ENCODE measurements around the gene PITPNM3.

The PITPNM3 gene

DNA sequence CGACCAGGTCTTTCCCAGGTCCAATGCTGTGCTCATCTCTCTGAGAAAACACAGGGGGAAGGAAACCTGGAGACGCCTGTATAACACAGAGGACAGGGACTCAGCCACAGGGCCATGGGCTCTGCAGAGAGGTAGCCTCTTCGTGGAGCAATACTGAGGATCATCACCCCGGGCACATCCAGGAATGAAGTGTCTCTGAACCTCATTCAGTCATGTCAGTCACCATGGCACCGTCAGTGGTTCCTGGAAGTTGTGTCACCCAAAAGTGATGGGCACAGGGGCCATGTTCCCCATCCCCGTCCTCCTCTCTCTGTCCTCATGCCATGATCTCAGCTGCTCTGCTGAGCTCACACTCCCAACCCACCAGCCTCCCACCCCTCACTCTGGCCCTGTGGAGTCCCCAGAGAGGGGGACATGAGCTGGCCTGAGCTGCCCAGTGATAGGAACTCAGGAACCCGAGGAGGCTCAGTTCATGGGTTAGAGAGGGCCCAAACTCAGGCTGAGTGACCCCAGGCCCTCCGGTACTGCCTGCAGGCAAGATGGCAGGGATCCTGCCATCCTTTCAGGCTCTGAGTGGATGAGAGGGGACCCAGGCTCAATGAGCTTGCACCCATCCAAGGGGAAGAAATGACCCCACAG is 53.4 kb downstream of the PITPNM3 start:
- no peak for FAIRE-seq
- DNase-seq (ENCODE audit: insufficient read length, low spot score): no peak
- TF ChIP-seq SPI1 (IDR thresholded peaks at IDR 0.05; ENCODE audit: low read depth, low read length) (no peak), TAF1 (IDR thresholded peaks at IDR 0.05; ENCODE audit: low read depth, low read length) (no peak), POU2F2 (IDR thresholded peaks at IDR 0.05; ENCODE audit: low read depth, low read length) (no peak)

DNA sequence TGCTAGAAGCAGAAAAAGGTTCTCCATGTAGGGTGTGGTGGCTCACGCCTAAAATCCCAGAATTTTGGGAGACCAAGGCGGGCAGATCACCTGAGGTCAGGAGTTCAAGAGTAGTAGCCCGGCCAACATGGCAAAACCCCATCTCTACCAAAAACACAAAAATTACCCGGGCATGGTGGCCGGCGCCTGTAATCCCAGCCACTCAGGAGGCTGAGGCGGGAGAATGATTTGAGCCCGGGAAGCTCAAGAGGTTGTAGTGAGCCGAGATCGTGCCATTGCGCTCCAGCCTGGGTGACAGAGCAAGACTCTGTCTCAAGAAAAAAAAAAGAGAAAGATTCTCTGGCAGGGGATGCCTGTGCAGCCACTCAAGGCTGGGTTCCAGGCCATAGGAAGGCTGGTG is 54.2 kb downstream of the PITPNM3 start:
- FAIRE-seq (no peak), DNase-seq (ENCODE audit: insufficient read length, low spot score) (no peak)
- no peak for TF ChIP-seq POLR2AphosphoS5 (IDR thresholded peaks at IDR 0.05; ENCODE audit: low read depth, low read length)

DNA sequence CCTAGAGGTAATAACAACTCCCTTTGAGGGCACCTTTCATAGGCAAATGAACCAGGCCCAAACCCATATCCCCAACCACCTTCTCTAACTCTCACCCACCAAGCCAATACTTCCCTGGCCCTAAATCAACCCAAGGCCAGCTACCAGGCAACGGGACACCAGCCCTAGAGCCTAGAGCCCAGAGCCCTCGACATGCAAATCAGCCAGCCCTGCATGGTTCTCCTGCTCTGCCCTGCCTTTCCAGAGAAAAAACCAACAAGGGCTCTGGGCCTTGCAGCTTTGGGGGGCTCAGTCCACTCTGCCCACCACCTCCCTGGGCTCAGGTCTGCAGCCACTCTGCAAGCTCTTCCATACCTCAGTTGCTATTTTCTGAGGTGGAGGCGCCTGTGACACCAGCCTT is 55.0 kb downstream of the PITPNM3 start:
- FAIRE-seq: no peak
- TF ChIP-seq SPI1 (IDR thresholded peaks at IDR 0.05; ENCODE audit: low read depth, low read length) (no peak), POLR2AphosphoS5 (IDR thresholded peaks at IDR 0.05; ENCODE audit: low read depth, low read length) (no peak), TAF1 (IDR thresholded peaks at IDR 0.05; ENCODE audit: low read depth, low read length) (no peak), PAX5 (IDR thresholded peaks at IDR 0.05; ENCODE audit: insufficient read depth, low read length, severe bottlenecking) (no peak), POLR2A (IDR thresholded peaks at IDR 0.05; ENCODE audit: low read depth, low read length) (no peak), POU2F2 (IDR thresholded peaks at IDR 0.05; ENCODE audit: low read depth, low read length) (no peak)

DNA sequence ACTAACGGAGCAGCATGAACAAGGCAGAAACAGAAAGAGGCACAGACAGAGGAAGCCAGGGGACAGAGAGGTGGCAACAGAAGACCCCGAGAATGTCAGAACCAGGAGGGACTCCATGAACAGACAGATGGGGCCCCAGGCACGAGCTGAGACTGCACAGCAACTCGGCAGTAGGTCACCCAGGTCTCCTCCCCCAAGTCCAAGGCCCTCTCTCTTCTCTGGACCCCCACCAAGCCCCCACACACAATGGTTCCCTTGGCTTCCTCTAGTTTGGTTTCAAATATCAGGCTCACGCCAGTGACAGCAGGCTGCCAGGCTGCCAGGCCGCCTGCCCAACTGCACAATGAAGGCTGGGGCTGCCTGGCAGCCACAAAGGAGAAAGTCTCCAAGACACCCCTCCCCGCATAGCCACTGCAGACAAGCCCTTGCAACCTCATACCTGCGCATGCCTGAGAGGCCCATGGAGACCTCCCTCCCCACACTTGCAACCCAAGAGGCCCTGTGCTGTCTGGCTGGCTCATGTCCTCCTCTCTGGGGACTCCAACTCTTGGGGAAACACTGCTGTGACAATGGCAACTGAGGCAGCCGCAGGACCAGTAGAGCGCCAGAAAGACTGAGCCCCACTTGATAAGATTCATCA is 57.3 kb downstream of the PITPNM3 start:
- FAIRE-seq (no peak), DNase-seq (ENCODE audit: insufficient read length, low spot score) (no peak)
- TF ChIP-seq TAF1 (IDR thresholded peaks at IDR 0.05; ENCODE audit: low read depth, low read length): no peak
- TF ChIP-seq POLR2A (IDR thresholded peaks at IDR 0.05; ENCODE audit: low read depth, low read length): no peak
- no peak for TF ChIP-seq PAX5 (IDR thresholded peaks at IDR 0.05; ENCODE audit: insufficient read depth, low read length, severe bottlenecking)
- no peak for TF ChIP-seq POLR2AphosphoS5 (IDR thresholded peaks at IDR 0.05; ENCODE audit: low read depth, low read length)
- no peak for TF ChIP-seq SPI1 (IDR thresholded peaks at IDR 0.05; ENCODE audit: low read depth, low read length)
- no peak for TF ChIP-seq POU2F2 (IDR thresholded peaks at IDR 0.05; ENCODE audit: low read depth, low read length)

More for the DNA sequence above, 55.0 kb downstream of the PITPNM3 start:
- DNase-seq (ENCODE audit: insufficient read length, low spot score): no peak

DNA sequence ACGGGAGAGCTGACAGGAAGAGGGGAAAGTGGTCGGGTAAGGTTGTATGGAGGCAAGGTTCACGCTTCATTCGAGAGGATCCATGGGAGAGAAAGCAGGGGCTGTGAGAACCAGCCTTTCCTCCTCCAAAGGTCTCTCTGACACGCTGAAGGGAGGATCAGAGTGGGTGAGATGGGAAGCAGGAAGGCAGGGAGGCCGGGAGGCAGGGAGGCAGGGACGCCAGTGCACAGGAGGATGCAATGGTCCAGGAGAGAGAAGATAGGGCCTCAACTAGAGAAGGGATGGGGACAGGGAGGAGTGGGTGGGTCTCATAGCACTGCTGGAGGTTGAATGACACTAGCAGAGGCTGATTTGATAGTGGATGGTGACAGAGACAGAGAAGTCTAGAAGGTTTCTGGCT is 58.0 kb downstream of the PITPNM3 start:
- DNase-seq (ENCODE audit: insufficient read length, low spot score) (no peak), FAIRE-seq (no peak)
- no peak for TF ChIP-seq POU2F2 (IDR thresholded peaks at IDR 0.05; ENCODE audit: low read depth, low read length)
- no peak for TF ChIP-seq TAF1 (IDR thresholded peaks at IDR 0.05; ENCODE audit: low read depth, low read length)
- no peak for TF ChIP-seq SPI1 (IDR thresholded peaks at IDR 0.05; ENCODE audit: low read depth, low read length)
- TF ChIP-seq POLR2AphosphoS5 (IDR thresholded peaks at IDR 0.05; ENCODE audit: low read depth, low read length): no peak
- no peak for TF ChIP-seq PAX5 (IDR thresholded peaks at IDR 0.05; ENCODE audit: insufficient read depth, low read length, severe bottlenecking)
- no peak for TF ChIP-seq POLR2A (IDR thresholded peaks at IDR 0.05; ENCODE audit: low read depth, low read length)

DNA sequence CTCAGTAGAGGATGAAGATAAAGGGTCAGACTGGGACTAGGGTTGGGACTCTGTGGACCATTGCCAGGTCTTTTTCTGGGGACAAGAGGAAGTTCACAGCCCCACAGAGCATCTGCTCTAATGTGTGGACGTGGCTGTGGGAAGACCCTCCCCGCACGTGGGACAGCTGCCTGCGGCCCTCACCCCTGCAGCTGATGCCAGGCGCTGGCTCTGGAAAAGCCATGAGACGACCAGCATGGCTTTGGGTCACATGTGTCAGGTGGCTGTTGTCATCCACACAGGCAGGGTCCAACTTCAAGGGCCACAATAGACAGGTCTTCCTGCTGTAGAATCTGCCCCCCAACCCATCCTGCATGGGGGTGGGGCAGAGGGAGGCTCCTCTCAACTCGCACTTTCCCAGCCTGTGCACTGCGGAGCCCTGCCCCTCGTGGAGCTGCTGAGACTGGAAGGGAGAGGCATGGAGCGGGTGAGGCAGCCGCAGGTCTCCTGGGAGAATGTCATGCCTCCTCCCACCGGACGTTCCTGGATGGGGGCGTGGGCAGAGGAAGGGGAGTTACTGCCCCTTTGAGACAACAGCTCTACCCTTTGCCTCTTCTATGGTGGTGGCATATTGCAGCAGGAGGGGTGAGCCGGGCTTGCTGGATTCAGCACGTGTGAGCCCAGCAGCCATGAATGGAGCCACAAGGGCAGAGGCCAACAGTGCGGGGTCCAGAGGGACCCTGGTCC is 58.7 kb downstream of the PITPNM3 start:
- TF ChIP-seq SPI1 (IDR thresholded peaks at IDR 0.05; ENCODE audit: low read depth, low read length) (no peak), POLR2AphosphoS5 (IDR thresholded peaks at IDR 0.05; ENCODE audit: low read depth, low read length) (no peak), POLR2A (IDR thresholded peaks at IDR 0.05; ENCODE audit: low read depth, low read length) (no peak), PAX5 (IDR thresholded peaks at IDR 0.05; ENCODE audit: insufficient read depth, low read length, severe bottlenecking) (no peak), POU2F2 (IDR thresholded peaks at IDR 0.05; ENCODE audit: low read depth, low read length) (no peak), TAF1 (IDR thresholded peaks at IDR 0.05; ENCODE audit: low read depth, low read length) (no peak)
- FAIRE-seq (no peak), DNase-seq (ENCODE audit: insufficient read length, low spot score) (no peak)

DNA sequence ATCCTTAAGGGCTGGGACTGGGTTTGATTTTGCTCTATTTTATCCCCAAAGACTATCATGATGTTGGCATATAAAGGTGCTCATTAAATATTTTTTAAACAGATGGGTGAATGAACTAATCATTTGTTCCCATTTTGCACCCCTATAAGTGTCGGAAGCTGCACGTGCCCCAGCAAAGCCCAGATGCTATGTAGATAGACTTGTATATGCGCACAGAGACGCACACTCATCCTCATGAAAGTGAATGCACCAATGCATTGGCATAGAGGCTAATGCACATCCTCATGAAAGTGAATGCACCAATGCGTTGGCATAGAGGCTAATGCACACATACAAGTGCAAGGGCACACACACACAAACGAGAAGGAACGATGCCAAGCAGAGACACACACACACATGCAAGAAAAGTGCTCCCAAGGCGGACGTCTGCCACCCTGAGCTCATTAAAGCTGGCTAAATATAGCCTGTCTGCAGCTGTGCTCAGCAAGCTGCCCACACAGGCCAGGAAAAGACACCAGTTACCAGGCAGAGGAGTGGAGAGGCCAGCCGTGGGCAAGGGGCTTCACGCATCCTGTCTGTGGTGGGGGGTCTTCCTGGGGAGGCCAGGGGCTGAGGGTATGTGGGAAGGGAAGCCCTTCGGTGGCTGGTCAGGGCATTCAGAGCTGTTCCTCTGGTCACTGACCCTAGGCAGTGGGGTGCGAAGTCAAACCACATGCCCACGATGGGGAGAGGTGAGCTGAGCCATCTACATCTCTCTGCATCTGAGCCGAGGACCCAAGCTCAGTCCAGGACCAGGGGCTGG is 59.5 kb downstream of the PITPNM3 start:
- FAIRE-seq (no peak), DNase-seq (ENCODE audit: insufficient read length, low spot score) (no peak)
- TF ChIP-seq SPI1 (IDR thresholded peaks at IDR 0.05; ENCODE audit: low read depth, low read length): no peak
- TF ChIP-seq POLR2A (IDR thresholded peaks at IDR 0.05; ENCODE audit: low read depth, low read length): no peak
- TF ChIP-seq POLR2AphosphoS5 (IDR thresholded peaks at IDR 0.05; ENCODE audit: low read depth, low read length): no peak
- TF ChIP-seq PAX5 (IDR thresholded peaks at IDR 0.05; ENCODE audit: insufficient read depth, low read length, severe bottlenecking): no peak
- no peak for TF ChIP-seq TAF1 (IDR thresholded peaks at IDR 0.05; ENCODE audit: low read depth, low read length)
- no peak for TF ChIP-seq POU2F2 (IDR thresholded peaks at IDR 0.05; ENCODE audit: low read depth, low read length)

DNA sequence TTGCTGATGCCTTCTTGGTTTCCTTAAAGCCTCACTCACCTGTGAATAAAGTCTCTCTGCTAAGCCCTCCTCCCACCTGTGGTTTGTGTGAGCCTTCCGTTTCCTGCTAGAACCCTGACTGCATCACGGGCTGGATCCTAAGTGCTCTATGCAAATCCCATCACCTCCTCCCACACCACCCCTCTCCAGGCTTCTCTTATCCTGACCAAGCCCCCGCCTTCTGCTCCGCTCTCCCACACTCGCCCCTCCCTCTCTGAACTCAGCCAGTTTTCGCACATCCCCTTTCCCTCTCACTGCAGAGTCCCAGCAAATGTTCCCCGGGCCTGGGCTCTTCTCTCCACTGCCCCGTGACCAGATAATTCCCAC is 60.3 kb downstream of the PITPNM3 start:
- peak; percentile 76; the same call in 1 of the 2 replicates for TF ChIP-seq POU2F2 (IDR thresholded peaks at IDR 0.05; ENCODE audit: low read depth, low read length)
- no peak for TF ChIP-seq POLR2A (IDR thresholded peaks at IDR 0.05; ENCODE audit: low read depth, low read length)
- DNase-seq (ENCODE audit: insufficient read length, low spot score) (no peak), FAIRE-seq (peak; percentile 67)

DNA sequence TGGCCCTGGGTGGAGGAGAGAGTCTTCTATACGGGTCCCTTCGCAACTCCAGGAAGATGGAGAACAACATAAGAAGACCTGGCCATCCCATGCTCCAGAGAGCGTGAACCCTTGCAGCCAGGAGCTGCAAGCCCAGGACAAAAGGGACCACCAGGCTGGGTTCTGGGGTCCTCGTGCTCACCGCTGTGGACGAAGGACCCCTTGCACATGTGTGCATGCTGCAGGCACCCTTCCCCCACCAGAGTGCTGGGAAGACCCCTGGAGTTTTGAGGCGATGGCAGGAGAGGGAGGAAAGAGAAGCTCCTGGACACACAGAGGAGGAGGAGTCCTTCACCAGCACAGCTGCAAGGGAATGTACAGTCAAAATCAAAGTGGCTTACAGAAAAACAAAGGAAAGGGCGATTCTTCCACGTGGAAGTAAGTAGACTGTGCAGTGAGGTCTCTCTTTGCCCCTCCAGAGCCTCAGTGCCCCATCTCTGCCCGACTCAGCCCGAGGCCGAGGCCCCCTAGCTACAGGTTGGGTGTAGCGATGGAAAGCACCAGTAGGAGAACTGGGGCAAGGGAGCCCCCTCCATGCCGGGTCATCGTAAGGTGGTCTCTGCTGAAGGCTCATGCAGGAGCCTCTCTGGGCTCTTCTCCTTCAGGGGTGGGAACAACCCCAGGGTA is 60.8 kb downstream of the PITPNM3 start:
- DNase-seq (ENCODE audit: insufficient read length, low spot score) (no peak), FAIRE-seq (peak; percentile 26)
- no peak for TF ChIP-seq TAF1 (IDR thresholded peaks at IDR 0.05; ENCODE audit: low read depth, low read length)
- TF ChIP-seq SPI1 (IDR thresholded peaks at IDR 0.05; ENCODE audit: low read depth, low read length): no peak
- TF ChIP-seq POU2F2 (IDR thresholded peaks at IDR 0.05; ENCODE audit: low read depth, low read length): no peak
- no peak for TF ChIP-seq POLR2A (IDR thresholded peaks at IDR 0.05; ENCODE audit: low read depth, low read length)
- no peak for TF ChIP-seq PAX5 (IDR thresholded peaks at IDR 0.05; ENCODE audit: insufficient read depth, low read length, severe bottlenecking)
- TF ChIP-seq POLR2AphosphoS5 (IDR thresholded peaks at IDR 0.05; ENCODE audit: low read depth, low read length): no peak
